ENCODE data around the gene ANKRD33B.
"Not testable (repeated sequence)": the region's sequence is repeated elsewhere in the genome, so short reads cannot be mapped to it uniquely, and the experiment has no call there.

ANKRD33B gene

DNA sequence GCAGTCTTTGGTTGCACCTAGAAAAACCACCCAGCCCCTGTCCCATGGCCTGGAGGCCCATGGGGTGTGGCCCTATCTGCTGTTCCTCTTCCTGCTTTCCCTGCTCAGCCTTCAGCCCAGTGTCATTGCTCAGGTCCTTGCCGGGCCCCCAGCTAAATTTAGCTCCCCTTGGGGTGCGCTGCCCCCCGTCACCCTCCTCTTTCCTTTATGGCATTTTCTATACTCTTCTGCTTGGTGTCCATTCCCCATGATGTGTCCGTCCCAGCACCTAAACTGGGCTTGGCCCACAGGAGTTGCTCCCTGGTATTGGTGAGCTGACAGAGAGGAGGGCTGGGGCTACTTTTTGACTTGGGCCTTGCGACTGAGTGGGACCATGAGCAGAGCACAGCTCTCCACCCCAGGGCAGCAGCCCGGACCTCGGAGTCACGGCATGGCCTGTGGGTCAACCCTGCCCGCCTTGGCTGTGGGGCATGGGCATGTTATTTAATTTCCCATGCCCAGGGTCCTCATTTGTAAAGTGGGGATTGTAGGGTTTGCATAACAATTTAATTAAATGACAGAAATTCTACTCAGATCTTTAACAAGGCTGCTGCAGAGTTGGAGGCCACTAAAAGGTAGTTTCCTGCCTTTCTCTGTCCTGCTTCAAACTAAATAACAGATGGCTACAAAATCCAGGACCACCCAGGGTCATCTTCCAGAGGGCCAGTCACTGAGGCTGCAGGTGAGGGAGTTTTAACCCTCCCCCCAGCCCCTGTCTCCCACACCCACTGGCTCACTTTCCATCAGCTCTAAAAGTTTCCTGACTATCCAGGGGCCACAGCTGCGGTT, 99.0 kb downstream of the ANKRD33B start:
- no peak for DNase-seq

DNA sequence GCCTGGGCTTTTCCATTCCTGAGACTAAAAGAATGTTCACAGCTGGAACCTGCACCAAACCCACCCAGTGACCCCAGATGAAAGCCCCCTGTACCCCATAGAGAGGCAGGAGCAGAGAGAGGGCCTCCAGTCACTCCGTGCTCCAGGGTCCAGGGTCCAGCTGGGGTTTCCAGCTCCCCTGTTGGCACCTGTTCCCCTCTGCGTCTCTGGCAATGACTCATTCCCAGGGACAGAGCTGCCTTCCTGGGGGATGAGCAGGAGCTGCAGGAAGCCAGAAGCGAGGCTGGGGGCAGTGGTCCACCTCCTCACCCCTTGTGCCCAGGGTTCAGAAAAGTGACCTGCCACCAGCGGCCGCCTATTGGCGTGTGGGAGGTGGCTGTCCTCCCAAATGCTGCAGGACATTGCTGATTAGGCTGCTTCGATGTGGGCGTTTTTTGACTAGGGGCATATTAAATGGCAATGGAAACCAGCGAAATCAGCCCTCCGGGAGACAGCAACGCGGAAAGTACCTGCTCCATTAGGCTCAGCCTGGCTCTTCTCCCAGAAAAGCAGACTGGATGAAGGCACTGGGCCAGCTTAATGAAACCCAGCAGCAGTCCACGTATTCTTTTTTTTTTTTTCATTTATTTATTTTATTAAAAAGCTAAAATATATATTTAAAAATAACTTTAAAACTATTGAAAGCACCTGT, 99.8 kb downstream of the ANKRD33B start:
- DNase-seq = no peak

DNA sequence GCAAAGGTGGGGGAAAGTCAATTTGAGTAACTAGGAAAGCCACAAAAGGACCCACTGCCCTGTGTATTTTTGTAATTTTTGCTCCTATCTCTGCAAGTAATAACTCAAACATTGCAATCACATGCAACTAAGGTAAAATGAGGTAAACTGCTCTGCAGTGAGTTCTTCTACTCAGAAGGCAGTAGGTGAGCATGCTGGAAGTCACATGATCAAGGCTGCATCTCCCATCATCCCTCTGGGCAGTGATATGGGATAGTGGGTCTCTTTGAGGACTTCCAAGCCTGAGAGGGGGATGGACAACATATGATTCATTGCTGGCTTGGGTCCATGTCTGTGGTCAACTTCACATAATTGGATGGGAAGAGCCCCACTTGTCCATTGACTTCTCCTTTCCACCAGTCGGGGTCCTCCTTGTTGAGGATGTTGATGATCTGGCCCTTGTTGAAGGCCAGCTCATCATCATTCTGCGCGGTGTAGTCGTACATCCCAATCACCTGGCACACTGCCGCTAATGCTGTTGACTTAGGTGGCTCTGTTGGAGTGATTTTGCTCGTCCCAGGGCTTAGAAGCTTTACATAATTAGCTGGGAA, 100.4 kb downstream of the ANKRD33B start:
- DNase-seq = not testable (repeated sequence)

DNA sequence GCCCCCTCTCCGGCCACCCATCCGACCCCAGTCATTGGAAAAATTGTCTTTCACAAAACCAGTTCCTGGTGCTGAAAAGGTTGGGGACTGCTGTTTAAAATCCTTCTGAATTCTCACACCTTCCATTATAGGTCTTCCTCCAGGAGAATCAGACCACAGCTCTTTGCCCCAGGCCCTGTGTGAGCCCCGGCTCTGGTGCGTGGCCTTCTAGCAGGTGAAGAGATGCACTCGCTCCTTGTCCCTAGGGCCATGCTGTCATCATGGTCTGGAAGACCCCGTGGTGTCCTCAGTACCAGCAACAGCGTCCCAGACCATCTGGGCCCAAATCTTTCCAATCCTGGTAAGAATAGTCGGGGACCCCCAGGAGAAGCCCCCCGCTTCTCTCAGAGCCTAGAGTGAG, 101.9 kb downstream of the ANKRD33B start:
- no peak for DNase-seq

DNA sequence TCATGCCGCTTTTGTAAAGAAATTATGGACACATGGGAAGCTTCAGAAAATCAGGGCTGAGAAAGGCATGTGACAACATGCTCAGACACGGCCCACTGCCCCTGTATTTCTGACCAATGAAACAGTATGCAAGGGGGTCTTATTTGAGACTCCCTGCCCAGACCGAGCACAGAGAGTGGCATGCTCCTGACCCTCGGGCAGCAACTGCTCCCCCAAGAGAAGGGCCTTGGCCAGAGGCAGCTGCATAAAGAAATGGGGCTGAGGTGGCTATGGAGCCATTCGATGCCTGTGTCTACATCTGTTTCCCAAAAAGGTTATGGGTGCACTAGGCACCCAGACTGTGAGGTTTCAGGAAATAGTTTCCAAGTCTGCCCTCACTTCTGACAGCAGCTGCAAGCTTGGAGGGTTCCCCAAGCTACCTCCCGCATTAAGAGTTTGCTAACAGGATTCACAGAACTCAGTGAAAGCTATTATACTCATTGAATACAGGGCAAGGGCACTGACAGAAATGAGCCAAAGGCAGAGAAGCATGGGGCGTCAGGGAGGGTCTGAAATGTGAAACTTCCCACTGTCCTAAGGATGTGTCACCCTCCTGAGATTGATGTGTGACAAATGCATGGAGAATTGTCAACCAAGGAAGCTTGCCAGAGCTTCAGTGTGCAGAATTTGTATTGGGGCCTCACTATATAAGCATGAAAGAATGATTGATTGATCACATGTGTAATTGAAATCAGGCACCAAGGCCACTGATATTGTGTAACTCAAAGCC, 102.8 kb downstream of the ANKRD33B start:
- no peak for DNase-seq

DNA sequence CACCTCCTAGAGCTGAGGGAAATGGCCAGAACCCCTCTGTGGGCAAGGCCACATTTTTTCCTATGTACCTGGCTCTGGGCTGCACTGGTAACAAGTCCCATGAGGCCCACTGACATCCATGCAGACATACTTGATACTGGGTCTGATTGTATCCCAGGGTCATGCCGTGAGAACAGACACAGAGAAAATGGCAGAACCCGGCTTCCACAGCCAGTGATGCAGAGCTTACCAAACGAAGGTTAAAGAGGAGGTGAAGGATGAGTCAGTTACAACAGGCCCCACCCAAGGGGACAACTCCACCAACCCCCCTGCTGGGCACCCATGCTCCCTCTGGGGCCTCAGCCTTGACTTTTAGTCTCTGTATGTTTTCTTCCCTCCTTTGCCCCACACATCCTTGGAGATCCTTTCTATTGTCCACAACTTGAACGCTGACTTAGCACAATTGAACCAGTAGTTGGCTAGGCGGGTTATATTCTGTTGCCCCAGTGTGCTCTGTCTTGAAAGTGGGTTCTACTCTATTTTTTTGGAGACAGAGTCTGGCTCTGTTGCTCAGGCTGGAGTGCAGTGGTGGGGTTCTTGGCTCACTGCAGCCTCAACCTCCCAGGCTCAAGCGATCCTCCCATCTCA, 103.7 kb downstream of the ANKRD33B start:
- no peak for DNase-seq

DNA sequence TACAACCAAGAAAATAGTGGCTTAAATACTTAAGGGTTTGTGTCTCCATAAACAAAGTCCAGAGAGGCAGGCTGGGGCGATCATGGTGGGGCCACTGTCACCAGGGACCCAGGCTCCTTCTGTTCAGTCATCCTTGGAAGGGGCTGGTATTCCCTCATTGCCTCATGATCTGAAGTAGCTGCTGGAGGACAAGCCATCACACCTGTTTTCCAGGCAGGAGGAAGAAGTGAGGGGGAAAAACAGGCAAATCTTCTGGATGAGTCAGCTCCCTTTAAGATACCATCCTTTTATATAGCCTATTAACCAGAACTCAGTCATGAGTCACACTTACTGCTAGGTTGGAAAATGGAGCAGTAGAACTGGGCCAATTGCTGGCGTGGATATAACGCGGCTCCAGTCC, 104.8 kb downstream of the ANKRD33B start:
- no peak for DNase-seq

DNA sequence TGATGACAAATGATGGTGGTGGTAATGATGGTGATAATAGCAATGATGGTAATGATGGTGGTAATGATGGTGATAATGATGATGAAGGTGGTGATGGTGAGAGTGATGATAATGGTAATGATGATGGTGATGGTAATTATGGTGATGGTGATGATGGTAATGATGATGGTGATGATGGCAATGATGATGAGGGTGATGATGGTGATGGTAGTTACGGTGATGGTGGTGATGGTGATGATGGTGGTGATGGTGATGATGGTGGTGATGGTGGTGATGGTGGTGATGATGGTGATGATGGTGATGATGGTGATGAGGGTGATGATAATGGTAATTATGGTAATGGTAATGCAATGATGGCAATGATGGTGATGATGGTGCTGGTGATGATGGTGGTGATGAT, 106.1 kb downstream of the ANKRD33B start:
- DNase-seq = no peak

DNA sequence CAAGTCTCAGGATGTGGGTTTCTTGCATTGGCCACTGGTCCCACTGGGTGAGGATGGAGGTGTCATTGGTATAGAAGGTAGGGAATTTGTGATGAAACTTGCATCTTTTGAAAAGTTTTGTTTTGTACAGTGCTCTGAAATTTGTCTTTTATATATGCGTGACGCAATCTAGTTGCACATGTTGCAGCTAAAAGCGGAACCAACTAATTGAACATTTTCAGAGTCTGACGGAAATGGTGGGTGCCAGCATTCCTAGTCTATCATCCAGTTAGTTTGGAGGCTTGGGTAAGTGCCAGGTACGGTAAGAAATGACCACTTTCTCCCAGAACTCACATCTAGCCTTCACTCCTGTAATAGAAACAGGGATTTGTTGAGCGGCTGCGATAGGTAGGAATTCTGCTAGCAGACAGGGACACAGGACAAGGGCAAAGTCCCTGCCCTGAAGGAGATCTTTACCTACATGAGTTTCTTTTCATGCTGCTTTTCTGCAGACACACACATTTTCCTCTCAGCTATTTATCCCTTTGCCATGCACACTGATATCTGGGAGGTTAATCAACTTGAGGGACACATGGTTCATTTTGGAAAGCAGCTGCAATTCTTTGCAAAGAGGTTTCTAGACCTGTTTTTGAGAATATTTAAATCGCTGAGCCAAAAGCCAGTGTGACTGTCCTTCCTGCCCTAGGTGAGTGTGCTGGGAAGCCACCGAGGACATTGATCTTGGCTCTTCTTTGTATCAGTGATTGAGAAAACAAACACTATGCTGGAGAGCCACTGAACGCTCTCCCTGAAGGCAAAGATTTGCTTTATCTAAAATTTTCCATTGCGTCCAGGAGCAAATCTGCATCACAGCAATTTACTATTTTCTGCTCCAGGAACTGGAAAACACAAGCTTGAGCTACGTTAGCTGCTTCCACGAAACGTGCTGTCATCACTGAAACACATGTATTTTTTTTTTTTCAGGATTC, 107.5 kb downstream of the ANKRD33B start:
- no peak for DNase-seq

DNA sequence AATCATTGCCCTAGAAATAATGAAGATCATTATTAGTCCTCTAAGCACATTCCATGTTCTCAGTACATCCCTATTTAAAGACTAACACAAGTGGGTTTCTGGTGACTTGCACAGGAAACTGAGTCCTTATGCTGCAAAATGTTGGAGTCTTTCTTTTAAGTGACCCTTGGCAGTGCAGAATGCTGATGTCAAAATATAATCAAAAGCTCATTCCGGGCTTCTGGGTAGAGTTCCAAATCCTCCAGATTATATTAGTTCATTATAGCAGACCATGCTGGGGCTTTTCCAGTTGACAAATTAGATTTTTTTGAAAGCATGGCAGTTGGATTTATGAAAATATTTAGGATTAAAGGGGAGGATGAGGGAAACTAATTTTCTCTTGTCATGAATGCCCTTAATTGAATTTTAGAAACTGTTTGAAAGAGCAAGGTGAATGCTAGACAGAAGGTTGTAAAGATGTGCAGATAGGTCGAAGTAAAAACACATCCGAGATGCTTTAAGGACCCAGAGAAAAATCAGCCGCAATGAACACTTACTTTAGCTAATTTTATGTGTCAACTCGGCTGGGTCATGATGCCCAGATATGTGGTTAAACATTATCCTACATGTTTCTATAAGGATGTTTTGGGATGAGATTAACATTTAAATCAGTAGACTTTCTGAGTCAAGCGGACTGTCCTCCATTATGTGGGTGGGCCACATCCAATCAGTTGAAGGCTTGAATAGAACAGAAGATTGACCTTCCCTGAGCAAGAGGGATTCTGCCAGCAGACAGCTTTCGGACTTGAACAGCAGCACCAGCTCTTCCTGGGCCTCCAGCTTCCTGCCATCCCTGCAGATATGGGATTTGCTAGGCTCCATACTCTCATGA, 108.5 kb downstream of the ANKRD33B start:
- DNase-seq = no peak

DNA sequence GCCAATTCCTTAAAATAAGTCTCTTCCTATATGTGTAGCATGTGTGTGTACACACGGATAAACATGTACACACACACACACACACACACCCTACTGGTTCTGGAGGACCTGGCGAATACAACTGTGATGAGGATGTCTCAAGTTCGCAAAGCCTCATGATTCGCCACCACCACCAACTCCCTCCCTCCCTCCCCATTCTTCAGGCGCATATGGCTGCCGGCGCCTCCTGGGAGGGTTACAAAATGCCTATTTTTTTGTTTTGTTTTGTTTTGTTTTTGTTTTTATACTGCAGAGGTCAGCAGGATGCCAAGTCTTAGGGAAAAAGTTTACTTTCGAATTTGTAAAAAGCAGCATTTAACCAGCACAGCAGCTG, 109.1 kb downstream of the ANKRD33B start:
- no peak for DNase-seq

DNA sequence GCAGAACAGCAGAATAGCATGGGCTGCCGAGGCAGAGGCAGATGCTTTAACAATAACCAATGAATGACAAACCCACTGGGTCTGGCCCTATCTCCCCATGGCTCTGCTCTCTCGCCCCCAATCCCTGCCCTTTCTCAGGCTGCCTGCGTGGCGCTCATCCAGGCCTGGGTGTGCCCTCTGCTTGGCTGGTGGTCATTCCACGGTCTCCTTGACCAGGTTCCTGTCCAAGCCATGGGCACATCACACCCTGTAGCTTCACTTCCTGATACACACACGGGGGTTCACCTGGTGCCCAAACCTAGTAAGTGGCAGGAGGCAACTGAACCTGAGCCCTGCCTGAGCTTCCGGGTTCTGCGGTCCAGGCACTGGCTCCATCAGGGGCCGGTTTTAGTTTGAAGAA, 109.5 kb downstream of the ANKRD33B start:
- no peak for DNase-seq

DNA sequence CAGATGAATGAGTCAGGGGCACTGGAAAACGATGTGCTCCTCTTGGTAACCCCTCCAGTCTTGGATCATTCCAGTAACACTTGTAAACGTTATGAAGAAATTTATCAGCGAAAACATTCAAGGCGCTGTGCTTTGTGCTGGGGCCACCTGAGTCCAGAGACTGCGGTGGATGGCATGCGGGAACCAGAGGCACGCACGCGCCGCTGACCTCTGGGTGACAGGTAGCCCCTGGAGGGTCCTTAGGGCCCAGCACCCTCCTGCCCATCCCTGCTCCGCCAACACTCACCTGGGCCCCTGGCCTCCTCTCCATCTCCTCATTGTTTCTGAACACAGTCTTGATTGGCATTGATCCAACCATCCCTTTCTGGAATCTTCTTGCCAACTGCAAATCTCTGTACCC, 110.2 kb downstream of the ANKRD33B start:
- no peak for DNase-seq

DNA sequence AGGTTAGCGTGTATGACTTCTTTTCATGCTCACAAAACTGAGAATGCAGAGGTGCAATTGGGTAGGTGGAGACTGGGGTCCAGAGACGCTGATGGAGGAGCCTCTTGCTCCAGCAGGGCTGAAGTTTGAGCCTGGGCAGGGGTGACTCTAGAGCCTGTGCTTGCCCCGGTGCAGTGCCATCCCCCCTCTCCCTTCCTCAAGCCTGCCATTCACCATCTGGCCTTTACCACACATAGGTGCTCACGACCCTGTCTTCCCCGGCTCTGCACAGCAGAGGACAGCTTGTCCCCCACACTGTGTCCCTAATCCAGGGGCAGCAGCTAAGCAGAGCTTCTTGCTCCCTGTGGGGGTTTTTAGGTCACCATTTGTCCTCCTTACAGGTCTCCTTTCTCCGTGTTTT, 110.7 kb downstream of the ANKRD33B start:
- DNase-seq = no peak

DNA sequence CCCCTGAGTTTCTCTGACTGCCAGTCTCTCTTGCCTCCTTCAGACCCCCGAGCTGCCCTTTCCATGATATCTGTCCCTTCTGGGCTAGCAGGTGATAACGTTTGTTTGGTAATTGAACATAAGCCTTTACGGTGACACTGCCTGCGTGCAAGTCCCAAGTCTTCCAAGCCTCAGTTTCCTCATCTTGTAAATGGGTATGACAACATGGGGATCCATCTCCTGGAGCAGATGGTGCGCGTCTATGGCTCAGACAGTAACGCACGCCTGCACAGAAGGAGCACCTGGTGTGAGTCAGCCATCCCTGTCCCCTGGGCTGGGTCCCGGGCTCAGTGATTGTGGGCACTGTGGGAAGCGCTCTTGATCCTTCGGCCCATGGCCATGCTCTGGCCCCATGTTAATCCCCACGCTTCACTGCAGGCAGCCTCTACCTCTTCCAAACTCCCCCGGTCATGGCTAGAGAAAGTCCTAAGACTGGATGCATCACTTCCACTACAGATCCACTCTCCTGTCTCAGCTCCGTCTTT, 111.4 kb downstream of the ANKRD33B start:
- no peak for DNase-seq

DNA sequence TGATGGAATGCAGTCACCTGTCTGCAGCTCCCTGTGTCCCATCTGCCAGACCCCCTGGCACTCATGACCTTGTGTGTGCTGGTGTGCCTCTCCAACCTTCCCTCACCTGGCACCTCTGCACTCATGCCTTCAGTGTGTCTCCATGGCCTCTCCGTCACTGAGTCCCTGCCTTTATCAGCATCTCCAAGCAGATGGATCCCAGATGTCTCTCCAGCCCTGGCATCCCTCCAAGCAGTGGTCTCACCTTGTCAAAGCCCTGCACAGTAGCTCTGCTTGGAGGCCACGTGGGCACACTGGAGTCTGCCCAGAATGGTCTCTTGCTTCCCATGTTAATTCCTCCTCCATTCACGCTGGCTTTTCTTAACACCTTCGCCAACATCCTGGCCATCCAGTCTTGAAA, 112.4 kb downstream of the ANKRD33B start:
- no peak for DNase-seq

DNA sequence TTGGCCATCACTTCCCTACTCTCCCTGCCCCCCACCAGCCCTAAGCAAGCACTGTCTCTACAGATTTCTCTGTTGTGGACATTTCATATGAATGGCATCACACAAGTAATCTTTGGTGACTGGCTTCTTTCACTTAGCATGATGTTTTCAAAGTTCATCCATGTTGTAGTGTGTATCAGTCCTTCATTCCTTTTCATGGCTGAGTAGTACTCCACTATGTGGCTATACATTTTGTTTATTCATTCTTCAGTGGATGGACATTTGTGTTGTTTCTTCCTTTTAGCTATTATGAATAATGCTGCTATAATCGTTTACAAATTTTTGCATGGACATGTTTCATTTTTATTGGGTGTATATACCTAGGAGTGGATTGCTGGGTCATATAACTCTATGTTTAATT, 113.1 kb downstream of the ANKRD33B start:
- DNase-seq = no peak

DNA sequence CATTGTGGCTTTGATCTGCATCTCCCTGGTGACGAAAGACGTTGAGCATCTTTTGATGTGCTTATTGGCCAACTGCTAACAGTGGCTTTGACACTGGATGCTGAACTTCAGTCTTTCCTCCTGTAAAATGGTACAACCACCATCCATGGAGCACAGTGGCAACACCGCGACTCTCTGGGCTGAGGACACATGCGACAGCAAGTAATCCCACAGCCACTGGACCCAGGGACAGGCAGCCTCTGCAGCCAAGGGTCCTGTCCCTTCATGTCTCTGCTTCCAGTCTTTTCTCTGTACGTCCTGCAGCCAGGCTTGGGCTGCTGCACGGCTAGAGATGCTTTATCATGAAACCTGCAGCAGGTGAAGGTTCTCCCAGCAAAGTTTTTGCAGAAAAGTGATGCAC, 113.7 kb downstream of the ANKRD33B start:
- DNase-seq = no peak

DNA sequence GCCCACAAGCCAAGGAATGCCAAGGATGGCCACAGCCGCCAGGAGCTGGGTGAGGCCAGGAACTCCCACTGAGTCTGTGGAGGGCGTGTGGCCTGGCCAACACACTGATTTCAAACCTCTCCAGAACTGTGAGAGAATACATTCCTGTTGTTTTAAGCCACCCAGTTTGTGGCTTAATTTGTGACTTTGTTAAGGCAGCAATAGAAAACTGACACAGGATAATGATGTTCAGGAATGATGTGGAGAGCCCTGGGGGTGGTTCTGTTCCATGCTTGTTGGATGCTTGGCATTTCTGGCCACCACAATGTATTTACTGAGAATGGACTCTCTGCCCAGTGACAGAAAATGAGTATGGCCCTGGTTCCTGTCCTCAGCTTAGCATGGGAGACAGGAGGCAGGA, 114.4 kb downstream of the ANKRD33B start:
- no peak for DNase-seq

DNA sequence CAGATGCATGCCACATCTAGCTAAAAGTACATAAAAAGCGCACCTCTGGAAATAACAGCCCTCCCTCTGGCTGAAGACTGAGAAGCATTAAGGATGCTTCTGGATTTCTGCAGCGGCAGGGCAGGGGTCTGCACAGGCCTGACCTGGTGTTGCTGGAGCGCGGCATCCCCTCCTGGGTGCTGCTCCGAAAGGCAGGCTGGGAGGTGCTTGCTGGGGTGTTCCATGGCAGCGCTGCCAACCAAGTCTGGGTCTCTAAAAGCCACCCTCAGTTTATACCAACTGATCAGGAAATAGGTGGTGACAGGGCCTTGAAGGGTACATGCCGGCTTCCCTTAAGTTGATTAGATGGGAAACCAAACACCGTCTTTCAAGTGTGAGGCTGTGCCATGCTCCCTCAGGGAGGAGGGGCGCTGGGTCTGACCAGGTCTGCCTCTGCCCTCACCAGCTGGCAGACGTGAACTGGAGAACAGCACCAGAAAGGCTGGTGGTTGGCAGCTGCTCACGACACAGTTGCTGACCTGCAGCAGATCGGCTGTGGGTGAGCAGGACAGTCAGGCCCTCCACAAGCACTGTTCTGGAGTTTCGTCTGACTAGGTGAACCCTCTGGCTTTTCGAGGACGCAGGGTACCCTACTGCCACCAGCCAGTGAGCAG, 115.6 kb downstream of the ANKRD33B start:
- no peak for DNase-seq
